ENCODE measurements around the gene DLG5. TPM values are rescaled to one million over a fixed set of nuclear protein-coding genes. Genes with fewer than 3 reads are reported as not detected.

Gene DLG5
- total and polyA plus RNA-seq, 9 of the 15 experiments (the other 6 are each of a cell fraction or from before 2014, with no cell fraction given), result 1.4 to 26.8 (median 11.2) TPM

DNA sequence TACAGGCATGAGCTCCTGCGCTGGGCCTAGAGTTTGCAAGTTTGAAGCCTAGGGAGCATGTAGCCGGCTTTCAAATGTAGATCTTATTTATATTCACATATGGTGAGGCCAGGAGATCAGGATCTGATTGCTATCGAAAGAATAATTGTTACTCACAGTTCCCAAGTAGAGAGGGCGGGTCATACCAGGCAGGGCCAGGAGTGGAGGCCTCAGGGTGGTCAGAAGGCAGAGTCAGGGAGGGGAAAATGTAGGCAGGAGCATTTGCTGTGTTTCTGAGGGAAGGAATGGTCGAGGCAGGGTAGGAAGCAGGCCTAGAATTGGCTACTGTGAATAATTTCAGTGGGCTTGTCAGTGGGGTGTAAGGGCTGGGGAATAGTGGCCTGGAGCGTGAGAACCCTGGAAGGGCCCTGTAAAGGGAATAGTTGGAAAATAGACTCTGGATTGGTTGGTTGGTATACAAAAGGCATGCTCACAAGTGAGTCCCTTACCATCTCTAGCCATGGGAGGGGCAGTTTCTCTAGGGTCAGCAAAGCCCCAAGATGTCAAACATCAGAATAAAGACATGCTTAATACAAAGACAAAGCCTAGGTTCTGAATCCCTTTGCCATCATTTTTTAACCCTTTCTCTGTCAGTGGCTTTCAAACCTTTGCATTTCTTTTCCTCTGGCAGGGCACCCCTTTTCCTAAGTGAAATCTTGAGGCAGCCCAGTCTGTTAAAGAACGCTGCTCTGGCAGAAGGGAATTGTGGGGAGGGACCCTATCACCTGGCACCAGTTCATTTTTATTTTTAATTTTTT is 36.0 kb upstream of the DLG5 start:
- CTCF ChIA-PET (ENCODE audit: low intra/inter-chr PET ratio), result no interaction called here

More for the DNA sequence above, 36.0 kb upstream of the DLG5 start:
- H3K9me3 ChIP-seq (replicated peaks; ENCODE audit: control insufficient read depth, insufficient read depth, low read depth, low read length), result peaks cover 6% of the 10 kb centered on the region
- intact Hi-C loops (cut with micrococcal nuclease) (no loop called here), in situ Hi-C loops (cut with MboI) (no loop called here)
- peak overlapping the region in 1 of 2 experiments; percentile 46; a peak in 1 of 4 replicates for H3K9ac ChIP-seq (ENCODE audit: insufficient read depth in 1 of 2, low read depth in 2 of 2, low read length in 2 of 2)
- no peak overlapping the region for H3K27ac ChIP-seq (ENCODE audit: extremely low read depth, low read depth, low read length)
- no peak for DNase-seq (ENCODE audit: extremely low read depth in 1 of 4, low spot score in 3 of 4)
- no TSS peak for BruUV-seq (replicated peaks)
- no peaks in the 10 kb centered on the region for H3K79me2 ChIP-seq (ENCODE audit: control insufficient read depth, insufficient read depth, low read length)
- TF ChIP-seq, protein P1, sequence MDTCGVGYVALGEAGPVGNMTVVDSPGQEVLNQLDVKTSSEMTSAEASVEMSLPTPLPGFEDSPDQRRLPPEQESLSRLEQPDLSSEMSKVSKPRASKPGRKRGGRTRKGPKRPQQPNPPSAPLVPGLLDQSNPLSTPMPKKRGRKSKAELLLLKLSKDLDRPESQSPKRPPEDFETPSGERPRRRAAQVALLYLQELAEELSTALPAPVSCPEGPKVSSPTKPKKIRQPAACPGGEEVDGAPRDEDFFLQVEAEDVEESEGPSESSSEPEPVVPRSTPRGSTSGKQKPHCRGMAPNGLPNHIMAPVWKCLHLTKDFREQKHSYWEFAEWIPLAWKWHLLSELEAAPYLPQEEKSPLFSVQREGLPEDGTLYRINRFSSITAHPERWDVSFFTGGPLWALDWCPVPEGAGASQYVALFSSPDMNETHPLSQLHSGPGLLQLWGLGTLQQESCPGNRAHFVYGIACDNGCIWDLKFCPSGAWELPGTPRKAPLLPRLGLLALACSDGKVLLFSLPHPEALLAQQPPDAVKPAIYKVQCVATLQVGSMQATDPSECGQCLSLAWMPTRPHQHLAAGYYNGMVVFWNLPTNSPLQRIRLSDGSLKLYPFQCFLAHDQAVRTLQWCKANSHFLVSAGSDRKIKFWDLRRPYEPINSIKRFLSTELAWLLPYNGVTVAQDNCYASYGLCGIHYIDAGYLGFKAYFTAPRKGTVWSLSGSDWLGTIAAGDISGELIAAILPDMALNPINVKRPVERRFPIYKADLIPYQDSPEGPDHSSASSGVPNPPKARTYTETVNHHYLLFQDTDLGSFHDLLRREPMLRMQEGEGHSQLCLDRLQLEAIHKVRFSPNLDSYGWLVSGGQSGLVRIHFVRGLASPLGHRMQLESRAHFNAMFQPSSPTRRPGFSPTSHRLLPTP (IDR thresholded peaks at IDR 0.05; ENCODE audit: borderline replicate concordance, extremely low read depth, insufficient read length), result no peak
- TF ChIP-seq, protein P2, sequence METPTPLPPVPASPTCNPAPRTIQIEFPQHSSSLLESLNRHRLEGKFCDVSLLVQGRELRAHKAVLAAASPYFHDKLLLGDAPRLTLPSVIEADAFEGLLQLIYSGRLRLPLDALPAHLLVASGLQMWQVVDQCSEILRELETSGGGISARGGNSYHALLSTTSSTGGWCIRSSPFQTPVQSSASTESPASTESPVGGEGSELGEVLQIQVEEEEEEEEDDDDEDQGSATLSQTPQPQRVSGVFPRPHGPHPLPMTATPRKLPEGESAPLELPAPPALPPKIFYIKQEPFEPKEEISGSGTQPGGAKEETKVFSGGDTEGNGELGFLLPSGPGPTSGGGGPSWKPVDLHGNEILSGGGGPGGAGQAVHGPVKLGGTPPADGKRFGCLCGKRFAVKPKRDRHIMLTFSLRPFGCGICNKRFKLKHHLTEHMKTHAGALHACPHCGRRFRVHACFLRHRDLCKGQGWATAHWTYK (CRISPR knock-in tag; IDR thresholded peaks at IDR 0.05), result no peak
- TF ChIP-seq, protein P3, sequence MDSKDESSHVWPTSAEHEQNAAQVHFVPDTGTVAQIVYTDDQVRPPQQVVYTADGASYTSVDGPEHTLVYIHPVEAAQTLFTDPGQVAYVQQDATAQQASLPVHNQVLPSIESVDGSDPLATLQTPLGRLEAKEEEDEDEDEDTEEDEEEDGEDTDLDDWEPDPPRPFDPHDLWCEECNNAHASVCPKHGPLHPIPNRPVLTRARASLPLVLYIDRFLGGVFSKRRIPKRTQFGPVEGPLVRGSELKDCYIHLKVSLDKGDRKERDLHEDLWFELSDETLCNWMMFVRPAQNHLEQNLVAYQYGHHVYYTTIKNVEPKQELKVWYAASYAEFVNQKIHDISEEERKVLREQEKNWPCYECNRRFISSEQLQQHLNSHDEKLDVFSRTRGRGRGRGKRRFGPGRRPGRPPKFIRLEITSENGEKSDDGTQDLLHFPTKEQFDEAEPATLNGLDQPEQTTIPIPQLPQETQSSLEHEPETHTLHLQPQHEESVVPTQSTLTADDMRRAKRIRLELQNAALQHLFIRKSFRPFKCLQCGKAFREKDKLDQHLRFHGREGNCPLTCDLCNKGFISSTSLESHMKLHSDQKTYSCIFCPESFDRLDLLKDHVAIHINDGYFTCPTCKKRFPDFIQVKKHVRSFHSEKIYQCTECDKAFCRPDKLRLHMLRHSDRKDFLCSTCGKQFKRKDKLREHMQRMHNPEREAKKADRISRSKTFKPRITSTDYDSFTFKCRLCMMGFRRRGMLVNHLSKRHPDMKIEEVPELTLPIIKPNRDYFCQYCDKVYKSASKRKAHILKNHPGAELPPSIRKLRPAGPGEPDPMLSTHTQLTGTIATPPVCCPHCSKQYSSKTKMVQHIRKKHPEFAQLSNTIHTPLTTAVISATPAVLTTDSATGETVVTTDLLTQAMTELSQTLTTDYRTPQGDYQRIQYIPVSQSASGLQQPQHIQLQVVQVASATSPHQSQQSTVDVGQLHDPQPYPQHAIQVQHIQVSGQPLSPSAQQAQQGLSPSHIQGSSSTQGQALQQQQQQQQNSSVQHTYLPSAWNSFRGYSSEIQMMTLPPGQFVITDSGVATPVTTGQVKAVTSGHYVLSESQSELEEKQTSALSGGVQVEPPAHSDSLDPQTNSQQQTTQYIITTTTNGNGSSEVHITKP (IDR thresholded peaks at IDR 0.05; ENCODE audit: partially characterized antibody), result peak; percentile 66
- no peaks in the 10 kb centered on the region for H3K27me3 ChIP-seq (ENCODE audit: control insufficient read depth in 2 of 2, insufficient read depth in 2 of 2, low read length in 2 of 2)
- H4K20me1 ChIP-seq (replicated peaks; ENCODE audit: control insufficient read depth, insufficient read depth, low read length), result no peaks in the 10 kb centered on the region
- ATAC-seq, result no peak
- POLR2A ChIA-PET, result no interaction called here
- H3K36me3 ChIP-seq (ENCODE audit: control insufficient read depth, insufficient read depth, low read length), result no peaks in the 10 kb centered on the region
- no peaks in the 10 kb centered on the region for H3K9me1 ChIP-seq (ENCODE audit: control insufficient read depth, insufficient read depth, low read length)
- 49% methylated on average over 7 of the region's 7 CpGs for WGBS (ENCODE audit: insufficient coverage, low coverage, missing lambda C conversion rate)
- H3K4me1 ChIP-seq (replicated peaks in 1 of 2; ENCODE audit: control insufficient read depth in 2 of 2, insufficient read depth in 2 of 2, low read length in 2 of 2), result no peaks in the 10 kb centered on the region; a peak in 1 of 5 replicates
- FAIRE-seq, result no peak
- H2AFZ ChIP-seq (ENCODE audit: low read depth, low read length), result no peak overlapping the region
- H3K4me2 ChIP-seq (ENCODE audit: insufficient read depth, low read length), result no peak overlapping the region
- H3K4me3 ChIP-seq, result no peak overlapping the region
